KMS-11 (cell line): ENCODE results near the gene METTL27.

Source experiments
- H2AFZ ChIP-seq: fragments of 200-600 bp; sonication (generic); 2 replicates; pipeline ENCODE4 v1.6.1; 2016; ENCODE audit warnings: antibody characterized with exemption, mixed run types, low read depth
- H3K27ac ChIP-seq: fragments of 200-600 bp; sonication (generic); 2 replicates; pipeline ENCODE4 v1.6.1; 2016; ENCODE audit warnings: mild to moderate bottlenecking, mixed run types
- H3K27me3 ChIP-seq: fragments of 200-600 bp; sonication (generic); 2 replicates; pipeline ENCODE4 v1.6.1; 2017; ENCODE audit warnings: mild to moderate bottlenecking, low read depth, mixed run types, moderate library complexity; ENCODE audit not compliant: insufficient read depth
- H3K36me3 ChIP-seq: fragments of 200-600 bp; sonication (generic); 2 replicates; pipeline ENCODE4 v1.6.1; 2017; ENCODE audit warnings: mild to moderate bottlenecking, mixed run types; ENCODE audit not compliant: insufficient read depth
- H3K4me1 ChIP-seq: fragments of 200-600 bp; sonication (generic); 2 replicates; pipeline ENCODE4 v1.6.1; 2016; ENCODE audit warnings: mild to moderate bottlenecking, low read depth, mixed run types; ENCODE audit not compliant: poor library complexity, severe bottlenecking
- H3K4me2 ChIP-seq: fragments of 200-600 bp; sonication (generic); 2 replicates; pipeline ENCODE4 v1.7.0; 2016; ENCODE audit warnings: mild to moderate bottlenecking, mixed run types
- H3K4me3 ChIP-seq: fragments of 200-600 bp; sonication (generic); IDR thresholded peaks from 2 replicates; pipeline ENCODE4 v1.6.1; 2017; ENCODE audit warnings: low read depth, low read length, mixed read lengths; ENCODE audit not compliant: insufficient read depth
- H3K79me2 ChIP-seq: fragments of 200-600 bp; sonication (generic); 2 replicates; pipeline ENCODE4 v1.6.1; 2016; ENCODE audit warnings: low read depth, mixed run types; ENCODE audit not compliant: insufficient read depth
- H3K9ac ChIP-seq: fragments of 200-600 bp; sonication (generic); 2 replicates; pipeline ENCODE4 v1.6.1; 2016; ENCODE audit warnings: mild to moderate bottlenecking, mixed run types
- H4K20me1 ChIP-seq: fragments of 200-600 bp; sonication (generic); 2 replicates; pipeline ENCODE4 v1.6.1; 2016; ENCODE audit warnings: mild to moderate bottlenecking, mixed run types; ENCODE audit not compliant: insufficient read depth
- CTCF ChIP-seq: fragments of 200-600 bp; sonication (generic); conservative IDR thresholded peaks from 2 replicates; pipeline ENCODE4 v1.6.1; 2017; ENCODE audit warnings: low read depth, mild to moderate bottlenecking, antibody characterized with exemption, low read length, moderate library complexity, mixed read lengths

The METTL27 gene

GRCh38 chr7:73844848-73845460 lies 2.6 kb upstream of the METTL27 start:
- Histone ChIP-seq H4K20me1 (no peaks in the 10 kb centered on the region), H3K36me3 (no peaks in the 10 kb centered on the region), H3K27me3 (no peaks in the 10 kb centered on the region), H3K4me3 (no peak overlapping the region), H3K4me1 (peaks cover 65% of the 10 kb centered on the region), H3K9ac (0 out of 2 replicates have a peak overlapping the region, but pooled peaks have one; percentile 31), H3K4me2 (peak overlapping the region; percentile 61), H2AFZ (no peak overlapping the region), H3K79me2 (no peaks in the 10 kb centered on the region), H3K27ac (peak overlapping the region; percentile 59)
- no peak for TF ChIP-seq CTCF

GRCh38 chr7:73844131-73844547 lies 1.8 kb upstream of the METTL27 start:
- no peak overlapping the region for H2AFZ ChIP-seq
- no peak overlapping the region; the same call in 1 of the 2 replicates for H3K4me2 ChIP-seq
- H3K27me3 ChIP-seq = no peaks in the 10 kb centered on the region
- no peak for TF ChIP-seq CTCF
- H3K4me1 ChIP-seq = peaks cover 57% of the 10 kb centered on the region
- H3K27ac ChIP-seq = no peak overlapping the region
- H3K9ac ChIP-seq = no peak overlapping the region
- no peaks in the 10 kb centered on the region for H4K20me1 ChIP-seq
- H3K79me2 ChIP-seq = no peaks in the 10 kb centered on the region
- H3K36me3 ChIP-seq = no peaks in the 10 kb centered on the region
- no peak overlapping the region for H3K4me3 ChIP-seq

- no peaks in the 10 kb centered on the region for H3K79me2 ChIP-seq
- no peak overlapping the region for H3K27ac ChIP-seq
These were observed 638 bp downstream of the METTL27 start for GRCh38 chr7:73841689-73842066.

GRCh38 chr7:73840715-73841379 lies 1.5 kb downstream of the METTL27 start:
- H3K36me3 ChIP-seq = no peaks in the 10 kb centered on the region
- H3K4me1 ChIP-seq = peaks cover 35% of the 10 kb centered on the region
- TF ChIP-seq CTCF = no peak
- no peak overlapping the region for H3K4me3 ChIP-seq
- H3K9ac ChIP-seq = no peak overlapping the region
- no peak overlapping the region for H2AFZ ChIP-seq
- H3K4me2 ChIP-seq = no peak overlapping the region
- no peak overlapping the region for H3K27ac ChIP-seq
- H3K79me2 ChIP-seq = no peaks in the 10 kb centered on the region
- H4K20me1 ChIP-seq = no peaks in the 10 kb centered on the region
- H3K27me3 ChIP-seq = no peaks in the 10 kb centered on the region

More at GRCh38 chr7:73841689-73842066, 638 bp downstream of the METTL27 start:
- peak overlapping the region; percentile 83; the same call in 1 of the 2 replicates for H3K9ac ChIP-seq
- H3K36me3 ChIP-seq = no peaks in the 10 kb centered on the region
- H3K4me3 ChIP-seq = peak overlapping the region; percentile 38
- TF ChIP-seq CTCF = no peak
- H3K27me3 ChIP-seq = no peaks in the 10 kb centered on the region
- H3K4me2 ChIP-seq = peak overlapping the region; percentile 80
- H3K4me1 ChIP-seq = peaks cover 42% of the 10 kb centered on the region
- peak overlapping the region; percentile 94; the same call in 1 of the 2 replicates for H2AFZ ChIP-seq
- no peaks in the 10 kb centered on the region for H4K20me1 ChIP-seq
